GM18499 (cell line): Measurements from ENCODE around the gene ZBP1.

ENCODE experiments used
- ATAC-seq: cut with Tn5 transposase; IDR thresholded peaks from one replicate; pipeline ENCODE4 v1.9.1; 2021; ENCODE audit warnings: moderate number of reproducible peaks; ENCODE audit not compliant: insufficient read depth, unreplicated experiment

ZBP1 gene

DNA sequence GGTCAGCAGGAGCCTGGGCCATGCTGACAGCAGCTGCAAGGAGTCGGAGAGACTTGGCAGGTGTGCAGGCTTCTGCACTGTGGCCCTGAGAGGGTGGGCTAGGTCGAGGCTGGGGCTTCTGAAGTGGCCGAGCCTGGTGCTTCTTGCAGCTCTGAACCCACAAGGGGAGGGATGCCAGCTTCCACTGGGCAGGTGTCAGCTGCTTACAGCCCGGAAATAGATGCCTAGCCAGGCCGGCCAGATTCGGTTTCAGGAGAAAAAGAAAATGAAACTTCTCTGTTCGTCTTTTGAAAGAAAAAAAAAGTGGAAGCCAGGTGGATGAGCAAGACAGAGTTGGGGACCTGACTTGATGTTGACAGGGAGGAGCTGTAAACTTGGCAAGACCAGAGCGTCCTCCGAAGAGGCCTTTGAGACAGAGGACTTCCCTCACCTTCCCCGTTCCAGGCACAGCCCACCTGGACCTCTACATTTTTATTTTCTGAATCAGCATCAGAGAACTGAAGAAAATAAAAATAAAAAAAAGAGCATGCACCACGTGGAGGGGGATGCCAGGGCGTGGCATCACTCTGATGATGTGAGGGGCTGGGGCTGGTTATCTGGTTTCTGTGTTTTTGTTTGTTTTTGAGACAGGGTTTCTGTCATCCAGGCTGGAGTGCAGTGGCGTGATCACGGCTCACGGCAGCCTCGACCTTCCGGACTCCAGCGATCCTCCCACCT lies at the start of gene ZBP1:
TSS of gene ZBP1 (minus strand) at position 153 of the 717 bp plus-strand sequence. CDS start at position 22, 131 bp downstream.
- ATAC-seq = peak; percentile 29

DNA sequence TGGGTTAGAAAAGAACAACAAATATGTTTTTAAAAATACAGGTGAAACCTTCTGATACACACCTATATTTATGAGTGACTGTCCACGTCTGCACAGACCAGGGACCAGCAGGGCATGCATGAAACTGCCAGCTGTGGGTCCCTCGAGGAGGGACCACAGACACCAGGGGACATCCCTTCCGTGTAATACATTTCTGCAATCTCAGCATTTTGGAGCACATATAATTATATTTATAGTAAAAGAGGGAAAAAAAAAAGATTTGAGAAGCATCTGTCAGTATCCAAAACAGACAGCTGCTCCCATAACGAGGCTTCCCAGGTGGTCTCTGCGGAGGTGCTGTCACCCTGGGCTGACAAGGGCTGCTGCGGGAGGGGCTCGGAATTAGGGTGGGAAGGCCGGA lies 49.4 kb upstream of the ZBP1 start:
- no peak for ATAC-seq

GRCh38 chr20:57667924-57668782 lies 47.9 kb upstream of the ZBP1 start:
- no peak for ATAC-seq

- no peak for ATAC-seq
These were observed 47.2 kb upstream of the ZBP1 start for GRCh38 chr20:57667388-57667787.

- no peak for ATAC-seq
These were observed 46.6 kb upstream of the ZBP1 start for GRCh38 chr20:57666834-57667157.

DNA sequence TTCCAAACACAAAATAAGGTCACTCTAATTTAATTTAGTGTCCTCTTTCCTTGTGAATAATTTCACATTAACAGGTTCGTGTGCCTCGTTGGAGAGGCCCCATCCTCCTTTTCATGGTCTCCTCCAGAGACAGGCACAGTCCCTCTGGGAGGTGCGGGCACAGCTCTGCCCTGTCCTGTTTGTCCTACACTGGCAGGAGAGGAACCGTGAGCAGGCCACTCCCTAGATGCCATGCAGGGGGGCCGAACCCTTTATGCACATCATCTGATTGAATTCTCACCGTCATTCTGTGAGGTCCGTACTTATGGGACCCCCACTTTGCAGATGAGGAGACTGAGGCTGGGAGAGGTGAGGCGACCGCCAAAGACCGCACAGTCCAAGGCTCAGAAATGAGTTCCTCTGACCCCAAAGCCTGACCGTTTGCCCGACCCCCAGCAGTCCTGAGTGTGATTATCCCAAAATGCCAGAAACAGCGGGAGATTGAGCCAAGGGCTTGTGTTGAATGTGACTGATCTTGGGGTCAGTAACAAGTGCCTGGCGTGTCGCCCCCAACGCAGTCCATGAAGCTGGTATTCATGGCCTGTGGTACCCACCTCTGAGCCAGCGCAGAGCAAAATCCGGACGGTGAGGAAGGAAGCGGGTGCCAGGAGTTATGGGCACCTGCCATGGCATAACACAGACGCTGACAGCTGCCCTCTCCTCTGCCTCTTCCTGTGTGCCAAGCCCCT lies 46.0 kb upstream of the ZBP1 start:
- no peak for ATAC-seq

GRCh38 chr20:57665589-57665971 lies 45.4 kb upstream of the ZBP1 start:
- no peak for ATAC-seq

- no peak for ATAC-seq
These were observed 44.8 kb upstream of the ZBP1 start for GRCh38 chr20:57664924-57665588.

GRCh38 chr20:57664476-57664875 lies 44.2 kb upstream of the ZBP1 start:
- ATAC-seq = no peak

- ATAC-seq = no peak
These were observed 43.6 kb upstream of the ZBP1 start for GRCh38 chr20:57663681-57664451.

DNA sequence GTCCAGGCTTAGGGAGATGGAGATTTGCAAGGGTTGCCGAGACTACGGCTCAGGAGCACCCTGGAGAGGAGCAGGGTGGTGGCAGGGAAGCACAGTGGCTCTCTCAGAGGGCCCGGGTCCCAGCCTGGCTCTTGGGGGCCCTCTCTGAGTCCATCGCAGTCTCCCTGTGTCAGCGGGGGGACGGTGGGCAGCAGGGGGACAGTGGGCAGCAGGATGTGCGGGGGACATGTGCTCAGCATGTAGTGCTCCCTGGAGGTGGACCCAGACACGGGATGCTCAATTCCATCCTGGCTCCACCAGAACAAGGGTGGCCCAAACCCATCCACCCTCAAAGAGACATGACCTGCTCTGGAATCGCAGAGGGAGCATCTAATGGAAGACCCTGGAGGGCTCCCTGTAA lies 43.0 kb upstream of the ZBP1 start:
- no peak for ATAC-seq

DNA sequence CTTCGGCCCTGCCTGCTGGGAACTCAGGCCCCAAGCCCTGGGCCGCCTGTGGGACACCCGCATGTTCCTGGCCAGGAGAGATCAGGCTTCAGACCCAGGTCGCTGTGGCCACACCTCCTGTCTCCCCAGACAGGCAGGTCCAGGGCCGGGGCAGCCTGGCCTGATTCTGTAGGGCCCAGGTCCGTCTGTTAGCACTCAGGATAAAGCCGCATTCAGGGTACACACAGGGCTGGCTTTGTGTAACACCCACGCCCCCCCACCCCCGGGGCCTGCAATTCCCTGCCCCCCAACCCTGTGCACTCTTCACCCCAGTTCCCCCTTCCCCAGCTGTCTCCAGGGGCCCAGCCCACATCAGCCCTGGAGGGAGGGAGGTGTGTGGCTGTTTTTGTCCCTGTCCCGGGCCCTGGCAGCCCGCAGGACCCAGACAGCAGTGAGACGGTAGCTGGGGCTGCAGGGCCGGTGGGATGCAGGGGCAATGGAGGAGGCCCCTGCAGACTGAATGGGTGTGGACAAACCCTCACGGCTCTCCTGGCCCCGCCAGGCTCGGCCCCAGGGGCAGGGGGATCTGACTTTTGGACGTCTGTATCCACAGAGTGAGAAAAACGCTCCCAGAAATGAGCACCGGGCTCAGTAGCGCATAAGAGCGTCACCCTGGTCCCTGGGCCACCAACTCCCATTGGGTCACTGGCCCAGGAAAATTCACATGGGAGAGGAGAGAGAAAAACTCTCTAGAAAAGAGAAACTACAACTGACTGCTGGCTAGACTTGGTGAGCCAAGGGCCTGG lies 42.4 kb upstream of the ZBP1 start:
- no peak for ATAC-seq

GRCh38 chr20:57661746-57662455 lies 41.7 kb upstream of the ZBP1 start:
- no peak for ATAC-seq

DNA sequence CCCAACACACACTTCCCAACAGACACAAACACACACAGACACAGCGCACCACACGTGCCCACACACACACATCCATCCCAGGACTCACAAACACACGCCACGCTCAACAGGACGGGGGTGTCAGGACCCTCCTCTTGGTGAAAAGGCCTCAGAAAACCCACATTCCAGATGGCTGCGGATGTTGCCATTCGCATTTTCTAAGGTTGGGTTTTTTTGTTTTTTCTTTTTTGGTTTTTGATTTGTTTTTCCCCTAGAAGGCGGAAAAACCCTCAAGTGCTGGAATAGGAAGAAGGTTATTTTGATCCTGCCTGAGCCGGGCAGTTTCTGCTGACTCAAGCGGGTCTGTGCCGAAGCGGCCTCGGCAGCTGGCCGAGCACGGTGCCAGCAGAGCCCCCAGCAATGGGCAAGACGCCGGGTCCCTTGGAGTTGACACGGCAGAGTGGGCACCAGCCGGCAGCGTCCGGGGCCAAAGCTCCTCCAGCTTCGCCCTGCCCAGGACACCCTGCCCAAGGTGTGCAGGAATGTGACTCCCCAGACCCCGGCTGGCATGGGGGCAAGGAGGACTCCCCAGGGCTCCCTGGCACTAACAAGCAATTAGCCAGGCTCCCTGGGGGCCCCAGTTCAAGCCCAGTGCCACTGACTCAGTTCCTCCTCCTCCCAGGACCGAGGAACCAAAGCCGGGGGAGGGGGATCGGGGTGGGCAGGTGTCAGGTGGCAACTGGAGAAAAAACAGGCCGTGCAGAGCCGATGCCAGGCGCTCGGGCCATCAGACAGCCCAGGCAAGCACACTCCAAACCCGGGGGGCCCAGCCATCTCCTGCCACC lies 40.9 kb upstream of the ZBP1 start:
- ATAC-seq = no peak

DNA sequence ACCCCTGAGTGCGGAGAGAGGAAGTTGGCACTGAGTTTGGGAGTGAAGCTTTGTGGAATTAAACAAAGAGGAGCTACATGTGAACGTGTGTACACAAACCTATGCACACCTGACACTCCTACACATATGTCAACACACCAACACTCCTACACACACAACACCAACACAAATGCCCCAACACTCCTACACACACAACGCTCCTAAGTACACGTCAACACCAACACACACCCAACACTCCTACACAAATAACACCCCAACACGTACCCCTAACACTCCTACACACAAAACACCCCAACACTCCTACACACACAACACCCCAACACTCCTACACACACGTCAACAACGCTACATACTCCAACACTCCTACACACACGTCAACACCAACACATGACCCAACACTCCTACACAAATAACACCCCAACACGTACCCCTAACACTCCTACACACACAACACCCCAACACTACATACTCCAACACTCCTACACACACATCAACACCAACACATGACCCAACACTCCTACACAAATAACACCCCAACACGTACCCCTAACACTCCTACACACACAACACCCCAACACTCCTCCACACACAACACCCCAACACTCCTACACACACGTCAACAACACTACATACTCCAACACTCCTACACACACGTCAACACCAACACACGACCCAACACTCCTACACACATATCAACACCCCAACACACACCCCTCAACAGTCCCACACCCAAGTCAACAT lies 40.1 kb upstream of the ZBP1 start:
- ATAC-seq = no peak

DNA sequence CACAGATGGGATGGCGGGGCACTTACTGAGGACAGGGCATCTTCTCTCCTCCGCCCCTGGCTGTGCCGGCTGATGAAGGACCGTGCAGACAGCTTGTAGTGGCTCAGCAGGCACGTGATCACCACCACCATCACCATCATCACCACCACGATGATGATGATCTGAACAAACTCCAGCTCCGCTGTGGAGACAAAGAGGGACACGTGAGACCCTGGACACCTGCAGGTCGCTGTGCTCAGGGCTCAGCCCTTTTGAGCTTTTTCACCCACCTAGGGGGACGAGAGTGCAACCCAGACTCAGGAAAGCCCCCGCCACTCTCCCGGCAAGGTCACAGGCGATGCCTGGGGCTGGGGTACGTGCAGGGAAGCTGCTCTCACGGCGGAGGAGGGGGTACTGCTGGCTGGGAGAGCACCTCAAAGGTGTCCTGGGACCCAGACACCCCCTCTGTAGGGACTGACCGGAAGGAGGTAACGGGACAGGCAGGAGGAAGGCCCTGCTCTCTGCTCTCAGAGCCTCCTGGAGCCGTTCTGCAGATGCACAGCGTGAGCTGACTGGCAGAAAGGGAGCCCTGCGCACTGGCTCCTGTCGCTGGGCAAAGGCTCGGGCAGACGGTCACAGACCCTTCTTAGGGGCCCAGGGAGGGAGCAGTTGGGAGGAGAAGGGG lies 39.4 kb upstream of the ZBP1 start:
- no peak for ATAC-seq
